Nephron progenitor cell (in vitro differentiated cells): ENCODE measurements around the gene TMEM59L.
A peak's percentile ranks its signal among the peaks of the same experiment; 100 is the strongest.

ENCODE experiments used
- DNase-seq: peaks from one replicate; pipeline ENCODE4 v3.0.0; 2021
- H3K27ac Mint-ChIP-seq: 2 replicates; pipeline ENCODE4 v1.8.0; 2021; ENCODE audit warnings: mild to moderate bottlenecking, moderate library complexity, mixed read lengths
- H3K27me3 Mint-ChIP-seq: 2 replicates; pipeline ENCODE4 v1.8.0; 2021; ENCODE audit warnings: mild to moderate bottlenecking, low read depth, mixed read lengths; ENCODE audit not compliant: poor library complexity
- H3K36me3 Mint-ChIP-seq: 2 replicates; pipeline ENCODE4 v1.8.0; 2021; ENCODE audit warnings: low read depth, mixed read lengths
- H3K4me1 Mint-ChIP-seq: 2 replicates; pipeline ENCODE4 v1.8.0; 2021; ENCODE audit warnings: mixed read lengths
- H3K4me3 Mint-ChIP-seq: 2 replicates; pipeline ENCODE4 v1.8.0; 2021; ENCODE audit warnings: mild to moderate bottlenecking, moderate library complexity, mixed read lengths
- H3K9me3 Mint-ChIP-seq: 2 replicates; pipeline ENCODE4 v1.8.0; 2021; ENCODE audit warnings: mild to moderate bottlenecking, moderate library complexity, mixed read lengths
- TF ChIP-seq, protein P1 (sequence below): fragments of 200-600 bp; sonication (generic); IDR thresholded peaks from 2 replicates; pipeline ENCODE4 v1.5.0; 2021; ENCODE audit warnings: antibody characterized with exemption

The TMEM59L gene

DNA sequence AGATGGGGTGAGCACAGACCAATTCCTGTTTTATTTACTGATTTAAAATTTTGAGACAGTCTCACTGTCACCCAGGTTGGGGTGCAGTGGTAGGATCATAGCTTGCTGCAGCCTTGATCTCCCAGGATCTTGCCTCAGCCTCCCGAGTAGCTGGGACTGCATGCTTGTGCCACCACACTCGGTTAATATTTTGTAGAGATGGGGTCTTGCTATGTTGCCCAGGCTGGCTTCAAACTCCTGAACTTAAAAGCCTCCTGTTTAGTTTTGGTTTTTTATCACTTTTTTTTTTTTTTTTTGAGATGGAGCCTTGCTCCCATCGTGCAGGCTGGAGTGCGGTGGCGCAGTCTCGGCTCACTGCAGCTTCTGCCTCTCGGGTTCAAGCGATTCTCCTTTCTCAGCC, 36.3 kb upstream of the TMEM59L start:
- H3K27ac Mint-ChIP-seq = no peak overlapping the region
- H3K9me3 Mint-ChIP-seq = no peaks in the 10 kb centered on the region
- peaks cover 43% of the 10 kb centered on the region for H3K36me3 Mint-ChIP-seq
- H3K4me3 Mint-ChIP-seq = no peak overlapping the region
- H3K4me1 Mint-ChIP-seq = peaks cover 22% of the 10 kb centered on the region
- peaks cover 6% of the 10 kb centered on the region for H3K27me3 Mint-ChIP-seq
- TF ChIP-seq, protein P1, sequence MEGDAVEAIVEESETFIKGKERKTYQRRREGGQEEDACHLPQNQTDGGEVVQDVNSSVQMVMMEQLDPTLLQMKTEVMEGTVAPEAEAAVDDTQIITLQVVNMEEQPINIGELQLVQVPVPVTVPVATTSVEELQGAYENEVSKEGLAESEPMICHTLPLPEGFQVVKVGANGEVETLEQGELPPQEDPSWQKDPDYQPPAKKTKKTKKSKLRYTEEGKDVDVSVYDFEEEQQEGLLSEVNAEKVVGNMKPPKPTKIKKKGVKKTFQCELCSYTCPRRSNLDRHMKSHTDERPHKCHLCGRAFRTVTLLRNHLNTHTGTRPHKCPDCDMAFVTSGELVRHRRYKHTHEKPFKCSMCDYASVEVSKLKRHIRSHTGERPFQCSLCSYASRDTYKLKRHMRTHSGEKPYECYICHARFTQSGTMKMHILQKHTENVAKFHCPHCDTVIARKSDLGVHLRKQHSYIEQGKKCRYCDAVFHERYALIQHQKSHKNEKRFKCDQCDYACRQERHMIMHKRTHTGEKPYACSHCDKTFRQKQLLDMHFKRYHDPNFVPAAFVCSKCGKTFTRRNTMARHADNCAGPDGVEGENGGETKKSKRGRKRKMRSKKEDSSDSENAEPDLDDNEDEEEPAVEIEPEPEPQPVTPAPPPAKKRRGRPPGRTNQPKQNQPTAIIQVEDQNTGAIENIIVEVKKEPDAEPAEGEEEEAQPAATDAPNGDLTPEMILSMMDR = no peak
- DNase-seq = no peak

DNA sequence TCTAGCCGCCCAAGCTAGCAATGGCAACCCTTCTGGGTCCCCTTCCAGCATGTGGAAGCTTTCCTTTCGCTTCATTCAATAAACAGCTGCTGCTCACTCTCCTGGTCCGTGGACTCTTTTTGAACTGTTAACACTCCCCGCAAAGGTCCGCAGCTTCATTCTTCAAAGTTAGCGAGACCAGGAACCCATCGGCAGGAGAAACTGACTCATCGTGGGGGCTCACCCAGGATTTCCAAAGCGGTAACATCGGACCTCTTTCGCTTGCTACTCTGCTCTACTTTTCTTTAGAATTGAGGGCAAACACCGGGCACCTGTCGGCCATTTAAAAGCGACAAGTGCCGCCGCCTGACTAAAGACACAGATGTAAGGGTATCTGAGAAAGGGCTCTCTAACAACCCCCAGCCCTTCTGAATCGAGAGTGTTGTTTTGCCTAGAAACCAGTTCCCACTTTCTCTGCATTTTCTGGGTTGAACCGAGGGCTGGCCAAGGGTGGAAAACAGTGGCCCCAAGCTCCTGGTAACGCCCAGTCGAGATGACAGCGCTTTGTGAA, 35.2 kb upstream of the TMEM59L start:
- TF ChIP-seq, protein P1 = no peak
- DNase-seq = no peak
- Mint-ChIP-seq H3K27ac (peak overlapping the region; percentile 72), H3K4me1 (peaks cover 12% of the 10 kb centered on the region), H3K27me3 (peaks cover 11% of the 10 kb centered on the region), H3K4me3 (no peak overlapping the region), H3K36me3 (peaks cover 40% of the 10 kb centered on the region), H3K9me3 (no peaks in the 10 kb centered on the region)

DNA sequence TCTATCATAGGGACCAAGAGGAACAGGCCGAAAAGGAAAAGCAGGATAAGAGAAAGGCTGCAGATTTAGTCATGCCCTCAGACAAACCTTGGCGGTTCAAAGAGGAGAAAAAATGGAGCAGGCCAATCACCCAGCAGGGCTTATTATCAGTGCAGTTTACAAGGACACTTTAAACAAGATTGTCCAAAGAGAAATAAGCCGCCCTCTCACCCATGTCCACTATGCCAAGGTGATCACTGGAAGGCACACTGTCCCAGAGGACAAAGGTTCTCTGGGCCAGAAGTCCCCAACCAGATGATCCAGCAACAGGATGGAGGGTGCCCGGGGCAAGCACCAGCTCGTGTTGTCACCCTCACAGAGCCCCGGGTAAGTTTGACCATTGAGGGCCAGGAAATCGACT, 32.4 kb upstream of the TMEM59L start:
- H3K4me1 Mint-ChIP-seq = peaks cover 7% of the 10 kb centered on the region
- TF ChIP-seq, protein P1 = no peak
- no peaks in the 10 kb centered on the region for H3K9me3 Mint-ChIP-seq
- no peak overlapping the region for H3K27ac Mint-ChIP-seq
- no peak overlapping the region for H3K4me3 Mint-ChIP-seq
- H3K36me3 Mint-ChIP-seq = peaks cover 13% of the 10 kb centered on the region
- DNase-seq = no peak
- H3K27me3 Mint-ChIP-seq = peaks cover 22% of the 10 kb centered on the region

DNA sequence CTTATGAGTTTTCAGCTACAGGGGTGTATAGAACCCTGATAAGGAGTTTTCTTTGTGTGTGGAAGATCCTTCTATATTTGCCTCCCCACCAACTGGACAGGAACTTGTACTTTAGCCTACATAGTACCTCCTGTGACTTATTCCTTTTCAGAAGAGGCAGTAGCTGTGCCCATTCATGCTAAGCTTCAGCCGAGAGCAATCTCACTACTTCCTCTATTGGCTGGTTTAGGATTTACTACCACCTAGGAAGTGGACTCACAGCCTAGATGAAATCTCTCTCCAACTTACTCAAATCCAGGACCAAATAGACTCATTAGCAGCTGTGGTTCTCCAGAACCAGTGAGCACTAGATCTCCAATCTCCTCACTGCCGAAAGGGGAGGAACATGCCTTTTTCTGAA, 26.4 kb upstream of the TMEM59L start:
- Mint-ChIP-seq H3K4me1 (peaks cover 35% of the 10 kb centered on the region), H3K9me3 (peaks cover 9% of the 10 kb centered on the region), H3K27ac (no peak overlapping the region), H3K36me3 (no peaks in the 10 kb centered on the region), H3K27me3 (peaks cover 20% of the 10 kb centered on the region), H3K4me3 (no peak overlapping the region)
- no peak for DNase-seq
- TF ChIP-seq, protein P1 = no peak

DNA sequence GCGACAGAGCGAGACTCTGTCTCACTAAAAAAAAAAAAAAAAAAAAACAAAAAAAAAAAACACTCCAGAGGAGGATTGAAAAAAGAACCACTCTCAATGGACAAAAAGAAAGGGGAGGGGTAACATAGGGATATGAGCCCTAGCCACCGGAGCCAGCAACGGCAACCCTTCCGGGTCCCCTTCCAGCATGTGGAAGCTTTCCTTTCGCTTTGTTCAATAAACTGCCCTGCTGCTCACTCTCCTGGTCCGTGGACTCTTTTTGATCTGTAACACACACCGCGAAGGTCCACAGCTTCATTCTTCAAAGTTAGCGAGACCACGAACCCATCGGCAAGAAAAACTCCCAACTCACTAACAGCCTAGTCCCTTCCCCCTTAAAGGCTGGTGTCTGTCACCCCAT, 25.1 kb upstream of the TMEM59L start:
- H3K4me3 Mint-ChIP-seq = no peak overlapping the region
- peaks cover 35% of the 10 kb centered on the region for H3K4me1 Mint-ChIP-seq
- H3K36me3 Mint-ChIP-seq = no peaks in the 10 kb centered on the region
- peaks cover 14% of the 10 kb centered on the region for H3K27me3 Mint-ChIP-seq
- H3K9me3 Mint-ChIP-seq = peaks cover 9% of the 10 kb centered on the region
- no peak overlapping the region for H3K27ac Mint-ChIP-seq
- no peak for DNase-seq
- TF ChIP-seq, protein P1 = no peak

DNA sequence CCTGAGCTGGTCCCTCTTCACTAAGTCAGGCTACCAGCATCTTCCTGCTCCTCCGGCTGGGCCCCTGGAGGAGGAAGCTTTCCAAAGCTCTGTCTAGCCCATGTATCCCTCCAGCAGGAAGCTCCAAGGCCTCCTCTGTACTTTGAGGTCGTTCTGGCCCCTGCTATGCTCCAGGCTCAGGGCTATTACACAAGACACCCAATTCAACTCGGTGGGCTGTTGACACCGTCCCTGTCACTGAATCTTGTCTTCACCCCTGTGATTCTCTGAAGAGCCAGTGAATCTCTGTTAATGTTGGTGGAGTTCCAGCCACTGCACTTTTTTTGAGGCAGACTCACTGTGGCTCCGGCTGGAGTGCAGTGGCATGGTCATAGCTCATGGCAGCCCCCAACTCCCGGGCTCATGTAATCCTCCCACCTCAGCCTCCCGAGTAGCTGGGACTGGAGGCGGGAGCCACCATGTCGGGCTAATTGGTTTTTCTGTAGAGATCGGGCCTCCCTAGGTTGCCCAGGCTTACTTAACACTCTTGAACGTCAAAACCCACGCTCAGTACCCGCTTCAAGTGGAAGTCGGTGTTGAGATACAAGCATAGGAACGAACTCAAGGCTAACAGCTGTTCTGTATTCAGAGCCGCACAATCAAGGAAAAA, 24.6 kb upstream of the TMEM59L start:
- Mint-ChIP-seq H3K27me3 (peaks cover 14% of the 10 kb centered on the region), H3K4me1 (peaks cover 35% of the 10 kb centered on the region), H3K9me3 (peaks cover 9% of the 10 kb centered on the region), H3K4me3 (peak overlapping the region; percentile 85), H3K27ac (peak overlapping the region; percentile 93), H3K36me3 (no peaks in the 10 kb centered on the region)
- TF ChIP-seq, protein P1 = no peak
- DNase-seq = no peak
